Smooth muscle cell (in vitro differentiated cells): ENCODE results near the gene STK40. TPM values are rescaled to one million over a fixed set of nuclear protein-coding genes. Genes with fewer than 3 reads are reported as not detected.
A peak's percentile ranks its signal among the peaks of the same experiment; 100 is the strongest.

Experiments used
- DNase-seq: peaks from one replicate; lab custom pipeline; 2025; ENCODE audit not compliant: unreplicated experiment; lab: John Stamatoyannopoulos, UW
- H2AFZ ChIP-seq: fragments of 200-600 bp; sonication (generic); 2 replicates; pipeline ENCODE4 v1.6.0; 2016; ENCODE audit warnings: antibody characterized with exemption, low read depth, mild to moderate bottlenecking
- H3F3A ChIP-seq: fragments of 200-600 bp; sonication (generic); 2 replicates; pipeline ENCODE4 v1.6.0; 2017; ENCODE audit warnings: antibody characterized with exemption, low read depth
- H3K27ac ChIP-seq: fragments of 200-600 bp; sonication (generic); 2 replicates; pipeline ENCODE4 v1.5.1; 2016; ENCODE audit warnings: low read depth, mild to moderate bottlenecking
- H3K27me3 ChIP-seq: fragments of 200-600 bp; sonication (generic); 2 replicates; pipeline ENCODE4 v1.6.1; 2016; ENCODE audit warnings: low read depth, mild to moderate bottlenecking
- H3K36me3 ChIP-seq: fragments of 200-600 bp; sonication (generic); 2 replicates; pipeline ENCODE4 v1.5.1; 2016; ENCODE audit warnings: low read depth
- H3K4me1 ChIP-seq: fragments of 200-600 bp; sonication (generic); 2 replicates; pipeline ENCODE4 v1.5.1; 2016; ENCODE audit warnings: low read depth
- H3K4me2 ChIP-seq: fragments of 200-600 bp; sonication (generic); 2 replicates; pipeline ENCODE4 v1.6.0; 2016; ENCODE audit warnings: mild to moderate bottlenecking
- H3K4me3 ChIP-seq: fragments of 200-600 bp; sonication (generic); 2 replicates; pipeline ENCODE4 v1.5.1; 2016; ENCODE audit warnings: mild to moderate bottlenecking
- H3K79me2 ChIP-seq: fragments of 200-600 bp; sonication (generic); 2 replicates; pipeline ENCODE4 v1.6.0; 2016; ENCODE audit warnings: low read depth, mild to moderate bottlenecking
- H3K9ac ChIP-seq: fragments of 200-600 bp; sonication (generic); 2 replicates; pipeline ENCODE4 v1.6.0; 2016; ENCODE audit warnings: low read depth
- H3K9me3 ChIP-seq: fragments of 200-600 bp; sonication (generic); replicated peaks from 2 replicates; pipeline ENCODE4 v1.5.1; 2016; ENCODE audit warnings: low read depth
- H4K20me1 ChIP-seq: fragments of 200-600 bp; sonication (generic); 2 replicates; pipeline ENCODE4 v1.6.0; 2016; ENCODE audit warnings: low read depth
- WGBS: methylation state at CpG from one replicate; pipeline ENCODE4 v1.1.7; 2016; ENCODE audit warnings: low lambda C conversion rate; 5-methylcytosine and 5-hydroxymethylcytosine counted together
- polyA plus RNA-seq: library from polyadenylated mRNA; unstranded; fragments of >200 nt; fragmentation: Nextera tagmentation; extraction: Ambion mirVana; gene quantifications from 2 replicates; pipeline ENCODE4 v1.2.1, GENCODE V29; 2016
- total RNA-seq: library from RNA; depleted of rRNA; stranded (reverse); fragments of >200 nt; gene quantifications from 2 replicates; pipeline ENCODE4 v1.2.3, GENCODE V29; 2014
- TF ChIP-seq, protein P1 (sequence below): fragments of 200-600 bp; sonication (generic); IDR thresholded peaks from 2 replicates; pipeline ENCODE4 v1.5.1; 2017; ENCODE audit warnings: borderline replicate concordance, mild to moderate bottlenecking, antibody characterized with exemption; ENCODE audit not compliant: insufficient read depth, poor library complexity, severe bottlenecking

The STK40 gene
- total and polyA plus RNA-seq, 2 experiments from 2014 or later: 8.4 to 18.8 TPM

GRCh38 chr1:36304521-36304920, 81.2 kb downstream of the STK40 start:
- H3F3A ChIP-seq: peaks cover 35% of the 10 kb centered on the region
- DNase-seq: no peak
- peak overlapping the region; percentile 87 for H3K27ac ChIP-seq
- H3K27me3 ChIP-seq: no peaks in the 10 kb centered on the region
- no peak overlapping the region for H3K9ac ChIP-seq
- no peak overlapping the region for H2AFZ ChIP-seq
- H3K4me3 ChIP-seq: no peak overlapping the region
- peaks cover 10% of the 10 kb centered on the region for H3K4me1 ChIP-seq
- TF ChIP-seq, protein P1, sequence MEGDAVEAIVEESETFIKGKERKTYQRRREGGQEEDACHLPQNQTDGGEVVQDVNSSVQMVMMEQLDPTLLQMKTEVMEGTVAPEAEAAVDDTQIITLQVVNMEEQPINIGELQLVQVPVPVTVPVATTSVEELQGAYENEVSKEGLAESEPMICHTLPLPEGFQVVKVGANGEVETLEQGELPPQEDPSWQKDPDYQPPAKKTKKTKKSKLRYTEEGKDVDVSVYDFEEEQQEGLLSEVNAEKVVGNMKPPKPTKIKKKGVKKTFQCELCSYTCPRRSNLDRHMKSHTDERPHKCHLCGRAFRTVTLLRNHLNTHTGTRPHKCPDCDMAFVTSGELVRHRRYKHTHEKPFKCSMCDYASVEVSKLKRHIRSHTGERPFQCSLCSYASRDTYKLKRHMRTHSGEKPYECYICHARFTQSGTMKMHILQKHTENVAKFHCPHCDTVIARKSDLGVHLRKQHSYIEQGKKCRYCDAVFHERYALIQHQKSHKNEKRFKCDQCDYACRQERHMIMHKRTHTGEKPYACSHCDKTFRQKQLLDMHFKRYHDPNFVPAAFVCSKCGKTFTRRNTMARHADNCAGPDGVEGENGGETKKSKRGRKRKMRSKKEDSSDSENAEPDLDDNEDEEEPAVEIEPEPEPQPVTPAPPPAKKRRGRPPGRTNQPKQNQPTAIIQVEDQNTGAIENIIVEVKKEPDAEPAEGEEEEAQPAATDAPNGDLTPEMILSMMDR: no peak
- H3K9me3 ChIP-seq: no peaks in the 10 kb centered on the region
- H3K36me3 ChIP-seq: peaks cover 11% of the 10 kb centered on the region
- H4K20me1 ChIP-seq: peaks cover 34% of the 10 kb centered on the region
- WGBS: 87% methylated on average over 7 of the region's 7 CpGs
- H3K79me2 ChIP-seq: peaks cover 15% of the 10 kb centered on the region
- H3K4me2 ChIP-seq: no peak overlapping the region

- Histone ChIP-seq H2AFZ (no peak overlapping the region), H3F3A (peaks cover 35% of the 10 kb centered on the region), H3K27ac (no peak overlapping the region), H3K4me3 (no peak overlapping the region), H3K4me1 (peaks cover 10% of the 10 kb centered on the region), H3K9me3 (no peaks in the 10 kb centered on the region), H3K4me2 (no peak overlapping the region), H3K79me2 (peaks cover 11% of the 10 kb centered on the region), H3K27me3 (no peaks in the 10 kb centered on the region), H3K36me3 (peaks cover 11% of the 10 kb centered on the region), H4K20me1 (peaks cover 30% of the 10 kb centered on the region), H3K9ac (no peak overlapping the region)
- no peak for DNase-seq
- TF ChIP-seq, protein P1: no peak
- WGBS: 95% methylated on average over 17 of the region's 23 CpGs
Measured at GRCh38 chr1:36303650-36304360, 81.9 kb downstream of the STK40 start.

- no peak overlapping the region for H3K9ac ChIP-seq
- H3F3A ChIP-seq: peaks cover 35% of the 10 kb centered on the region
- peaks cover 11% of the 10 kb centered on the region for H3K36me3 ChIP-seq
- DNase-seq: no peak
- no peak overlapping the region for H3K4me3 ChIP-seq
- H3K79me2 ChIP-seq: peaks cover 7% of the 10 kb centered on the region
- peaks cover 28% of the 10 kb centered on the region for H4K20me1 ChIP-seq
- 72% methylated on average over 5 of the region's 5 CpGs for WGBS
- H3K9me3 ChIP-seq: no peaks in the 10 kb centered on the region
- TF ChIP-seq, protein P1: no peak
- no peaks in the 10 kb centered on the region for H3K27me3 ChIP-seq
- no peak overlapping the region for H2AFZ ChIP-seq
- H3K4me2 ChIP-seq: no peak overlapping the region
- no peak overlapping the region for H3K27ac ChIP-seq
- H3K4me1 ChIP-seq: peaks cover 10% of the 10 kb centered on the region
Measured at GRCh38 chr1:36303244-36303643, 82.5 kb downstream of the STK40 start.

- DNase-seq: no peak
- Histone ChIP-seq H4K20me1 (peaks cover 17% of the 10 kb centered on the region), H2AFZ (no peak overlapping the region), H3K4me2 (no peak overlapping the region), H3K27me3 (no peaks in the 10 kb centered on the region), H3K27ac (peak overlapping the region; percentile 91), H3K9me3 (no peaks in the 10 kb centered on the region), H3K4me3 (no peak overlapping the region), H3K9ac (no peak overlapping the region), H3F3A (peaks cover 35% of the 10 kb centered on the region), H3K36me3 (peaks cover 11% of the 10 kb centered on the region), H3K79me2 (no peaks in the 10 kb centered on the region), H3K4me1 (peaks cover 3% of the 10 kb centered on the region)
- WGBS: 90% methylated on average over 1 of the region's 1 CpG
- TF ChIP-seq, protein P1: no peak
Measured at GRCh38 chr1:36301220-36301619, 84.5 kb downstream of the STK40 start.
